Progenitor cell of endocrine pancreas (in vitro differentiated cells): ENCODE measurements around the gene STMN3. TPM values are rescaled to one million over a fixed set of nuclear protein-coding genes. Genes with fewer than 3 reads are reported as not detected.
"Not testable (repeated sequence)": the region's sequence is repeated elsewhere in the genome, so short reads cannot be mapped to it uniquely, and the experiment has no call there.

Experiments
- DNase-seq: peaks from one replicate; pipeline ENCODE4 v3.0.0; 2021; ENCODE audit warnings: low spot score; ENCODE audit not compliant: unreplicated experiment
- H3K27ac Mint-ChIP-seq: 2 replicates; pipeline ENCODE4 v1.8.0; 2021; ENCODE audit warnings: mild to moderate bottlenecking, moderate library complexity, mixed read lengths
- H3K27me3 Mint-ChIP-seq: 2 replicates; pipeline ENCODE4 v1.8.0; 2021; ENCODE audit warnings: mixed read lengths
- H3K36me3 Mint-ChIP-seq: 2 replicates; pipeline ENCODE4 v1.8.0; 2022; ENCODE audit warnings: mixed read lengths; ENCODE audit not compliant: insufficient read depth
- H3K4me1 Mint-ChIP-seq: 2 replicates; pipeline ENCODE4 v1.8.0; 2021; ENCODE audit warnings: low read depth, mixed read lengths
- H3K4me3 Mint-ChIP-seq: 2 replicates; pipeline ENCODE4 v1.8.0; 2021; ENCODE audit warnings: low read depth, mild to moderate bottlenecking, moderate library complexity, mixed read lengths
- H3K9me3 Mint-ChIP-seq: 2 replicates; pipeline ENCODE4 v1.8.0; 2021; ENCODE audit warnings: low read depth, mixed read lengths
- CTCF ChIP-seq: fragments of 200-600 bp; sonication (generic); IDR thresholded peaks from one replicate; pipeline ENCODE4 v1.5.0; 2021; ENCODE audit warnings: antibody characterized with exemption, mild to moderate bottlenecking; ENCODE audit not compliant: unreplicated experiment
- total RNA-seq: library from RNA; stranded (reverse); gene quantifications from 2 replicates; pipeline ENCODE4 v1.2.1, GENCODE V29; 2021

The STMN3 gene
- total RNA-seq, 1 donor from 2014 or later: 25.6 TPM

GRCh38 chr20:63602321-63602720 lies 50.9 kb downstream of the STMN3 start:
- Mint-ChIP-seq H3K36me3 (peaks cover 9% of the 10 kb centered on the region), H3K27ac (no peak overlapping the region), H3K27me3 (no peaks in the 10 kb centered on the region), H3K9me3 (no peaks in the 10 kb centered on the region), H3K4me1 (no peaks in the 10 kb centered on the region), H3K4me3 (no peak overlapping the region)
- no peak for DNase-seq
- no peak for TF ChIP-seq CTCF

- not testable (repeated sequence) for H3K36me3 Mint-ChIP-seq
These were observed 51.5 kb downstream of the STMN3 start for GRCh38 chr20:63601679-63602078.

DNA sequence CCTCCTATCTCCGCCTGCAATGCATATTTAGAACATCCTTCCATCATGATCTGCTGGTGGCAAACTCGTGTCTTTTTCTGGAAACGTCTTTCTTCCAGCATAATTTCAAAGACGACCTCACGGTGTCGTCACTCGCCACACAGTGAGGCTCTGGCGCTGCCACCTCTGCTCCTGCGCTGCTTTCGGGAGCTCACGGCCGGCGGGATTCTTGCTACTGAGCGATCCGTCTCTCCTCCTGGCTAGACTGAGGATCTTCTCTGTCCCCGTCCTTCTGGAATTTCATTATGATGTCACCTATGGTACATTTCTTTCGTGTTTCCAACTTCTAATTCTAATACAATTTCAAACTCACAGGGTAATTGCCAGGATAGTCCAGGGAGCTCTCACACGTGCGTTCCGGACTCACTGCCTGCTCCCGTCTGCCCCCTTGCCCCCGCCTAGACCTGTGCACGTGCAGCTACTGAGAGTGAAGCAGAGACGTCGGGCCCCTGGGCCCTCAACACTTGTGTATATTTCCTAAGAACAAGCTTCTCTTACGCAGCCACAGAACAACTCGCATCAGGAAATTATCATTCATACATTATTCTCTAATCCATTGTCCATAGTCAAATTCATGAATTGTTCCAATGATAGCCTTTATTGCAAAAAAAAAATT lies 53.7 kb downstream of the STMN3 start:
- TF ChIP-seq CTCF: no peak
- DNase-seq: no peak
- Mint-ChIP-seq H3K36me3 (peaks cover 9% of the 10 kb centered on the region), H3K4me1 (no peaks in the 10 kb centered on the region), H3K27ac (no peak overlapping the region), H3K9me3 (no peaks in the 10 kb centered on the region), H3K27me3 (no peaks in the 10 kb centered on the region), H3K4me3 (no peak overlapping the region)

More at GRCh38 chr20:63601679-63602078, 51.5 kb downstream of the STMN3 start:
- H3K27me3 Mint-ChIP-seq, DNase-seq, H3K27ac Mint-ChIP-seq, H3K4me3 Mint-ChIP-seq, H3K9me3 Mint-ChIP-seq, H3K4me1 Mint-ChIP-seq: not testable (repeated sequence)

GRCh38 chr20:63598479-63599395 lies 54.5 kb downstream of the STMN3 start:
- DNase-seq: no peak
- no peak for TF ChIP-seq CTCF
- Mint-ChIP-seq H3K36me3 (peaks cover 9% of the 10 kb centered on the region), H3K9me3 (no peaks in the 10 kb centered on the region), H3K4me3 (no peak overlapping the region), H3K27me3 (no peaks in the 10 kb centered on the region), H3K4me1 (no peaks in the 10 kb centered on the region), H3K27ac (no peak overlapping the region)

DNA sequence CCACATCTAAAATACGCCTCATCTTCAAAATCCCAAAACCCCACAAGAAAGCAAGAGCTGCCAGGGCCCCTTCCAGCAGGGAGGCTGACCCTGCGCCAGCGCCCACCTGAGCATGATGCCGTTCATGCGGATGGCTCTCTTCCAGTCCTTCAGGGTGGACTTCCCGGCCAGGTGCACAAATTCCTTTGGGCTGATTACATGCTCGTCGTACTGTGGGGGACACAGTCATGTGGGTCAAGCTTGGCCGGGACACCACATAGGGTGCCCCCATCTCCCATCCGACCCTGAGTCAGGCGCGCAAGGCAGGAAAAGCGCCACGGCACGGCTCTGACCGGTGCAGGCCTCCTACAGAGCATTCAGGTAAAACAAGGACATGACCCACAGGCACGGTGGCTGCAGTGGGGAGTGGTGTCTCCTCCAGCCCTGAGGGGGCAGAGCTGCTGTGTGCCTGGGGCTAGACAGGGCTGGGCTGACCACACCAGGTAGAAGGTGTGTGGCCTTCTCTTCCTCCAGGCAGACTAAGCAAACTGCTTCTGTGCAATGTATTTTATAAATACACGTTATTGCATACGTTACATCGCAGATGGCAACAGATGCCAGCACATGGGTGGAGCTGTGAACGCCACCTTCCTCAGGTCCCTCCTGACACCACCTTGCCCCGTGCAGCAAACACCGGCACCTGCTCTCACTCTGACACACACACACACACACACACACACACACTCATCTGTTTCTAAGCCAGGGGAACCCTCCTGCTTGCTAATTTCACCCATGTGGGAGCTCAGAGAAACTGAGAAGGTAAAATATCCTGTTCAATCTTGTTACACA lies 55.4 kb downstream of the STMN3 start:
- Mint-ChIP-seq H3K27me3 (no peaks in the 10 kb centered on the region), H3K36me3 (peaks cover 13% of the 10 kb centered on the region), H3K9me3 (no peaks in the 10 kb centered on the region), H3K27ac (no peak overlapping the region), H3K4me1 (no peaks in the 10 kb centered on the region), H3K4me3 (no peak overlapping the region)
- no peak for DNase-seq
- TF ChIP-seq CTCF: no peak
